IMR-90 (cell line): ENCODE data around the gene TMEM63A.
A peak's percentile ranks its signal among the peaks of the same experiment; 100 is the strongest.

Experiments used
- CTCF ChIP-seq: conservative IDR thresholded peaks from 2 replicates; pipeline ENCODE4 v1.5.1; 2012; ENCODE audit warnings: mild to moderate bottlenecking, low read depth, low read length, improper control_type of control experiment
- RCOR1 ChIP-seq: IDR thresholded peaks from 2 replicates; pipeline ENCODE4 v1.6.1; 2012; ENCODE audit warnings: mild to moderate bottlenecking, low read length, improper control_type of control experiment; ENCODE audit not compliant: insufficient replicate concordance

DNA sequence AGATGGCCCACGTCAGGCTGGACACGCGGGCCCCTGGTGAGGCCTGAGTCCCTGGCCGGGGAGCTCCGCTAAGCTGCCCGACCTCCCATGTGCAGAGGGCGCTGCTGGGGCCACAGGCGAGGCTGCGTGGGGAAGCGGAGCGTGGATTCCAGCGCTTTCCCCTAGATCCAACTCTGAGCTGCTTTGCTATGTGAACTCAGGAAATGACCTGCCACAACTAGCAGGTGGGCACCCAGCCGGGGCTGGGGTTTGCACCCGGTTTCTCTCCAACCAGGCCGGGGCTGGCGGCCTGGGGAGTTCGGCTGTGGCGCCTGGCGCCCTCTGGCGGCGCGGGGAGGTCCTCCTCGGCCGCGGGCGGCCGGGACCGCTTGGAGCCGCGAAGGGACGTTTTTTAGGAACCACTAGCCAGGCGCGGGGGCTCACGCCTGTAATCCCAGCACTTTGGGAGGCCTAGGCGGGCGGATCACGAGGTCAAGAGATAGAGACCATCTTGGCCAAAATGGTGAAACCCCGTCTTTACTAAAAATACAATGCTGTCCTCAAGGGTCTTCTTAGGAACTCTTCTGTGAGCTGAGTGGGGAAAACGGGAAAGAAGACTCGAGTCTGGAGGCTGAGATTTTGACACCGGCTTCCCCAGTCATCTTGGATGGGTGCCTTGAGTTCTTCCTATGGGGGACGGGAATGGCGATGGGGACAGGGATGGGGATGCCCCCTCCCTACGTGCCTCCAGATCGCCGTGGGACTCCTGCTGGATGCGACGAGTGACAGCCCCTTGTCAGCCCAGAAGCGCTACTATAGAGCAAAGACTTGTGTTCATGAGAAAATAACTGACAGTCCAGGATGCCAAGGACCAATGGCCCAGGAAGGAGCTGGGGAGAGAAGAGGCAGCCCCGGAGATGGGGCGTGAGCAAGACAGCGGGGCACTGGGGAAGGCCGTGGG, 29.3 kb upstream of the TMEM63A start:
- TF ChIP-seq CTCF (peak; percentile 70), RCOR1 (no peak)
